K562 (cell line): ENCODE results near the gene C15orf62. TPM values are rescaled to one million over a fixed set of nuclear protein-coding genes. Genes with fewer than 3 reads are reported as not detected.
A peak's percentile ranks its signal among the peaks of the same experiment; 100 is the strongest.

Source experiments
- ARID1B ChIP-seq: fragments of 450-650 bp; IDR thresholded peaks from 2 replicates; pipeline ENCODE4 v1.6.1; 2016; ENCODE audit warnings: antibody characterized with exemption, mild to moderate bottlenecking, inconsistent platforms
- ATF7 ChIP-seq: fragments of 450-650 bp; IDR thresholded peaks from 2 replicates; pipeline ENCODE4 v1.7.1; 2014; ENCODE audit warnings: mild to moderate bottlenecking, moderate library complexity
- CREM ChIP-seq: IDR thresholded peaks from 2 replicates; pipeline ENCODE4 v1.6.1; 2014; ENCODE audit warnings: antibody characterized with exemption, low read depth
- ETV1 ChIP-seq: fragments of 450-650 bp; conservative IDR thresholded peaks from 2 replicates; pipeline ENCODE4 v1.6.1; 2016; ENCODE audit warnings: missing genetic modification characterization, control low read depth, low read depth, missing compliant biosample characterization
- JUND ChIP-seq, 2 experiments: IDR thresholded peaks; 2 replicates in 1 of 2; 3 replicates in 1 of 2; pipeline ENCODE4 v1.6.1; 2011; ENCODE audit warnings: borderline replicate concordance in 2 of 2, low read depth in 2 of 2, low read length in 2 of 2, improper control_type of control experiment in 1 of 2, missing biosample characterization in 1 of 2, missing genetic modification characterization in 1 of 2, missing genetic modification reagents in 1 of 2
- MNT ChIP-seq, 2 experiments: fragments of 450-650 bp; conservative IDR thresholded peaks; 2 replicates each; pipeline ENCODE4 v1.6.1; 2017; ENCODE audit warnings: mild to moderate bottlenecking in 2 of 2, moderate library complexity in 2 of 2
- NFRKB ChIP-seq: fragments of 450-650 bp; IDR thresholded peaks from 2 replicates; pipeline ENCODE4 v1.6.1; 2016; ENCODE audit warnings: low read depth
- NR2C2 ChIP-seq, 2 experiments: fragments of 200-800 bp in 1 of 2; sonication (Bioruptor generic) in 1 of 2; sonication (generic) in 1 of 2; formaldehyde crosslinking in 1 of 2; IDR thresholded peaks; 2 replicates each; pipeline versions ENCODE4 v1.6.1 to v1.8.0; 2016 to 2022; ENCODE audit warnings: mild to moderate bottlenecking in 1 of 2, missing compliant biosample characterization in 1 of 2, missing genetic modification characterization in 1 of 2, missing genetic modification reagents in 1 of 2
- POLR2G ChIP-seq: fragments of 200-400 bp; formaldehyde crosslinking; IDR thresholded peaks from 2 replicates; pipeline ENCODE4 v1.6.1; 2017; ENCODE audit warnings: low read depth, mild to moderate bottlenecking, antibody characterized with exemption, low read length, moderate library complexity
- ZNF436 ChIP-seq: fragments of 250-450, 450-650 bp; sonication (Bioruptor Pico); formaldehyde crosslinking; IDR thresholded peaks from 2 replicates; pipeline ENCODE4 v1.7.0; 2020; ENCODE audit warnings: mild to moderate bottlenecking
- polyA plus RNA-seq, 8 experiments: library from polyadenylated mRNA; depleted of rRNA in 4 of 8; stranded (reverse) in 5 of 8; unstranded in 3 of 8; fragments of >200 nt; fragmentation: Nextera tagmentation in 2 of 8; fragmentation: Illumina TruSeq in 1 of 8; extraction: Ambion mirVana in 2 of 8; extraction: Trizol in 1 of 8; gene quantifications; 2 replicates each; pipeline versions ENCODE4 v1.2.1 to v1.2.3, GENCODE V29; 2011 to 2014; ENCODE audit warnings: inconsistent platforms in 1 of 8, missing spikeins in 1 of 8
- total RNA-seq, 7 experiments: library from RNA; depleted of rRNA in 6 of 7; stranded (reverse); fragments of >200 nt in 6 of 7; fragmentation: Illumina TruSeq in 2 of 7; extraction: Trizol in 2 of 7; gene quantifications; 2 replicates each; pipeline versions ENCODE4 v1.2.1 to v1.2.3, GENCODE V29; 2011 to 2021; ENCODE audit warnings: low replicate concordance in 1 of 7
- TF ChIP-seq, protein P1 (sequence below): fragments of 450-650 bp; formaldehyde crosslinking; IDR thresholded peaks from 2 replicates; pipeline ENCODE4 v1.4.0; 2020; ENCODE audit warnings: mild to moderate bottlenecking, mixed read lengths
- TF ChIP-seq, protein P2 (sequence below): fragments of 450-650 bp; IDR thresholded peaks from 2 replicates; pipeline ENCODE4 v1.6.1; 2017; ENCODE audit warnings: antibody characterized with exemption, mild to moderate bottlenecking

The C15orf62 gene
- total and polyA plus RNA-seq, 9 of the 15 experiments (the other 6 are each of a cell fraction or from before 2014, with no cell fraction given) = 0.01 to 0.76 (median 0.30) TPM; not detected in 1

GRCh38 chr15:40747685-40748631, 21.8 kb upstream of the C15orf62 start (continued):
- TF ChIP-seq ZNF436 (CRISPR knock-in tag) = no peak
- TF ChIP-seq, protein P1, sequence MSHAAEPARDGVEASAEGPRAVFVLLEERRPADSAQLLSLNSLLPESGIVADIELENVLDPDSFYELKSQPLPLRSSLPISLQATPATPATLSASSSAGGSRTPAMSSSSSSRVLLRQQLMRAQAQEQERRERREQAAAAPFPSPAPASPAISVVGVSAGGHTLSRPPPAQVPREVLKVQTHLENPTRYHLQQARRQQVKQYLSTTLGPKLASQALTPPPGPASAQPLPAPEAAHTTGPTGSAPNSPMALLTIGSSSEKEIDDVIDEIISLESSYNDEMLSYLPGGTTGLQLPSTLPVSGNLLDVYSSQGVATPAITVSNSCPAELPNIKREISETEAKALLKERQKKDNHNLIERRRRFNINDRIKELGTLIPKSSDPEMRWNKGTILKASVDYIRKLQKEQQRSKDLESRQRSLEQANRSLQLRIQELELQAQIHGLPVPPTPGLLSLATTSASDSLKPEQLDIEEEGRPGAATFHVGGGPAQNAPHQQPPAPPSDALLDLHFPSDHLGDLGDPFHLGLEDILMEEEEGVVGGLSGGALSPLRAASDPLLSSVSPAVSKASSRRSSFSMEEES (CRISPR knock-in tag) = no peak
- TF ChIP-seq JUND (IDR thresholded peaks at IDR 0.05; ENCODE audit: borderline replicate concordance, low read depth, low read length) = peak; percentile 54; the same call in 1 of the 2 replicates
- peak; percentile 41; the same call in 1 of the 3 replicates for TF ChIP-seq JUND (tag; IDR thresholded peaks at IDR 0.05; ENCODE audit: borderline replicate concordance, low read depth, low read length)
- no peak for TF ChIP-seq ETV1 (tag)
- TF ChIP-seq MNT (conservative IDR thresholded peaks at IDR 0.05) = peak in 1 of 2 experiments; percentile 44; a peak in 1 of 4 replicates
- peak; percentile 41 for TF ChIP-seq CREM
- peak; percentile 37; the same call in 1 of the 2 replicates for TF ChIP-seq POLR2G
- TF ChIP-seq NR2C2 (CRISPR knock-in tag; IDR thresholded peaks at IDR 0.05) = no peak
- peak; percentile 56 for TF ChIP-seq NR2C2 (tag; IDR thresholded peaks at IDR 0.05)
- peak; percentile 46; the same call in 1 of the 2 replicates for TF ChIP-seq ATF7
- no peak for TF ChIP-seq NFRKB
- TF ChIP-seq, protein P2, sequence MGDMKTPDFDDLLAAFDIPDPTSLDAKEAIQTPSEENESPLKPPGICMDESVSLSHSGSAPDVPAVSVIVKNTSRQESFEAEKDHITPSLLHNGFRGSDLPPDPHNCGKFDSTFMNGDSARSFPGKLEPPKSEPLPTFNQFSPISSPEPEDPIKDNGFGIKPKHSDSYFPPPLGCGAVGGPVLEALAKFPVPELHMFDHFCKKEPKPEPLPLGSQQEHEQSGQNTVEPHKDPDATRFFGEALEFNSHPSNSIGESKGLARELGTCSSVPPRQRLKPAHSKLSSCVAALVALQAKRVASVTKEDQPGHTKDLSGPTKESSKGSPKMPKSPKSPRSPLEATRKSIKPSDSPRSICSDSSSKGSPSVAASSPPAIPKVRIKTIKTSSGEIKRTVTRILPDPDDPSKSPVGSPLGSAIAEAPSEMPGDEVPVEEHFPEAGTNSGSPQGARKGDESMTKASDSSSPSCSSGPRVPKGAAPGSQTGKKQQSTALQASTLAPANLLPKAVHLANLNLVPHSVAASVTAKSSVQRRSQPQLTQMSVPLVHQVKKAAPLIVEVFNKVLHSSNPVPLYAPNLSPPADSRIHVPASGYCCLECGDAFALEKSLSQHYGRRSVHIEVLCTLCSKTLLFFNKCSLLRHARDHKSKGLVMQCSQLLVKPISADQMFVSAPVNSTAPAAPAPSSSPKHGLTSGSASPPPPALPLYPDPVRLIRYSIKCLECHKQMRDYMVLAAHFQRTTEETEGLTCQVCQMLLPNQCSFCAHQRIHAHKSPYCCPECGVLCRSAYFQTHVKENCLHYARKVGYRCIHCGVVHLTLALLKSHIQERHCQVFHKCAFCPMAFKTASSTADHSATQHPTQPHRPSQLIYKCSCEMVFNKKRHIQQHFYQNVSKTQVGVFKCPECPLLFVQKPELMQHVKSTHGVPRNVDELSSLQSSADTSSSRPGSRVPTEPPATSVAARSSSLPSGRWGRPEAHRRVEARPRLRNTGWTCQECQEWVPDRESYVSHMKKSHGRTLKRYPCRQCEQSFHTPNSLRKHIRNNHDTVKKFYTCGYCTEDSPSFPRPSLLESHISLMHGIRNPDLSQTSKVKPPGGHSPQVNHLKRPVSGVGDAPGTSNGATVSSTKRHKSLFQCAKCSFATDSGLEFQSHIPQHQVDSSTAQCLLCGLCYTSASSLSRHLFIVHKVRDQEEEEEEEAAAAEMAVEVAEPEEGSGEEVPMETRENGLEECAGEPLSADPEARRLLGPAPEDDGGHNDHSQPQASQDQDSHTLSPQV = 0 out of 2 replicates have a peak, but pooled peaks have one; percentile 47
- peak; percentile 35 for TF ChIP-seq ARID1B
